B cell (primary cell): Measurements from ENCODE around the gene DNASE1L3. TPM values are rescaled to one million over a fixed set of nuclear protein-coding genes. Genes with fewer than 3 reads are reported as not detected.

Source experiments
- ATAC-seq: fragments of 200-7000 bp; cut with Tn5 transposase; one replicate; pipeline ENCODE4 v1.10.0; 2021; ENCODE audit warnings: low read depth, mild to moderate bottlenecking, moderate number of reproducible peaks, moderate library complexity
- CTCF ChIA-PET: fragments of 350-600 bp; sonication (Branson Sonifier 250); formaldehyde crosslinking; loops from one replicate; lab custom pipeline; 2021; ENCODE audit warnings: antibody characterized with exemption, inconsistent platforms; lab: Charles Lee
- POLR2A ChIA-PET: fragments of 350-600 bp; sonication (Branson Sonifier 250); formaldehyde crosslinking; loops from one replicate; lab custom pipeline; 2021; ENCODE audit warnings: antibody characterized with exemption; lab: Charles Lee
- DNase-seq: peaks from one replicate; pipeline ENCODE4 v3.0.0; 2013
- H2AFZ ChIP-seq: 2 replicates; pipeline ENCODE4 v1.6.1; 2012; ENCODE audit warnings: mild to moderate bottlenecking, low read depth, low read length; ENCODE audit not compliant: insufficient read depth, poor library complexity, severe bottlenecking
- H3K27ac ChIP-seq, 2 donors: 1 replicate in 1 of 2; 2 replicates in 1 of 2; pipeline ENCODE4 v1.5.1; 2012 to 2013; ENCODE audit warnings: low read length in 2 of 2, mild to moderate bottlenecking in 2 of 2, moderate library complexity in 1 of 2
- H3K27me3 ChIP-seq, 4 experiments: fragments of 200-600 bp in 1 of 4; sonication (generic) in 1 of 4; replicated peaks in 1 of 4; 1 replicate in 2 of 4; 2 replicates in 2 of 4; pipeline versions ENCODE4 v1.6.1 to v1.7.0; 2013 to 2016; ENCODE audit warnings: low read length in 3 of 4, mild to moderate bottlenecking in 2 of 4, mixed read lengths in 1 of 4, moderate library complexity in 1 of 4; ENCODE audit not compliant: insufficient read depth in 4 of 4, control insufficient read depth in 3 of 4; ENCODE audit errors: control extremely low read depth in 1 of 4
- H3K36me3 ChIP-seq, 2 experiments: replicated peaks in 1 of 2; 1 replicate in 1 of 2; 2 replicates in 1 of 2; pipeline versions ENCODE4 v1.6.1 to v1.7.1; 2013; ENCODE audit warnings: low read length in 1 of 2; ENCODE audit not compliant: insufficient read depth in 2 of 2, control insufficient read depth in 1 of 2; ENCODE audit errors: control extremely low read depth in 1 of 2, extremely low read depth in 1 of 2
- H3K4me1 ChIP-seq, 2 donors: fragments of 200-600 bp in 1 of 2; sonication (generic) in 1 of 2; 1 replicate in 1 of 2; 2 replicates in 1 of 2; pipeline versions ENCODE4 v1.5.1 to v1.6.1; 2013 to 2017; ENCODE audit warnings: low read length in 2 of 2; ENCODE audit not compliant: control insufficient read depth in 2 of 2, insufficient read depth in 2 of 2
- H3K4me2 ChIP-seq: replicated peaks from 2 replicates; pipeline ENCODE3; 2012; ENCODE audit warnings: mild to moderate bottlenecking, low read depth, low read length; ENCODE audit not compliant: poor library complexity, severe bottlenecking
- H3K4me3 ChIP-seq, 5 experiments: fragments of 200-600 bp in 1 of 5; sonication (generic) in 1 of 5; 1 replicate in 3 of 5; 2 replicates in 2 of 5; pipeline versions ENCODE4 v1.5.1 to v1.7.0; 2011 to 2016; ENCODE audit warnings: low read length in 4 of 5, mild to moderate bottlenecking in 4 of 5, low read depth in 2 of 5, control low read depth in 1 of 5, moderate library complexity in 1 of 5; ENCODE audit not compliant: insufficient read depth in 1 of 5; ENCODE audit errors: control extremely low read depth in 1 of 5, extremely low read depth in 1 of 5
- H3K79me2 ChIP-seq: fragments of 200-600 bp; sonication (generic); one replicate; pipeline ENCODE4 v1.6.0; 2016; ENCODE audit warnings: low read length; ENCODE audit not compliant: control insufficient read depth, insufficient read depth
- H3K9ac ChIP-seq: fragments of 200-600 bp; sonication (generic); 2 replicates; pipeline ENCODE4 v1.6.1; 2017; ENCODE audit warnings: mild to moderate bottlenecking, low read length, moderate library complexity
- H3K9me3 ChIP-seq, 3 donors: one replicate each; pipeline versions ENCODE4 v1.6.1 to v1.7.1; 2013; ENCODE audit warnings: low read length in 2 of 3; ENCODE audit not compliant: control insufficient read depth in 2 of 3, insufficient read depth in 1 of 3; ENCODE audit errors: control extremely low read depth in 1 of 3
- H4K20me1 ChIP-seq: 2 replicates; pipeline ENCODE4 v1.6.0; 2012; ENCODE audit warnings: mild to moderate bottlenecking, low read length; ENCODE audit not compliant: insufficient read depth, control insufficient read depth, poor library complexity, severe bottlenecking
- H3K27ac Mint-ChIP-seq: one replicate; pipeline ENCODE4 v1.8.0; 2021; ENCODE audit warnings: mixed read lengths
- H3K27me3 Mint-ChIP-seq: one replicate; pipeline ENCODE4 v1.8.0; 2021; ENCODE audit warnings: mixed read lengths
- H3K4me1 Mint-ChIP-seq: one replicate; pipeline ENCODE4 v1.8.0; 2021; ENCODE audit warnings: mixed read lengths
- H3K4me3 Mint-ChIP-seq: one replicate; pipeline ENCODE4 v1.8.0; 2021; ENCODE audit warnings: mixed read lengths
- H3K9me3 Mint-ChIP-seq: one replicate; pipeline ENCODE4 v1.8.0; 2022; ENCODE audit warnings: mixed read lengths; ENCODE audit not compliant: insufficient read depth
- EZH2 ChIP-seq: IDR thresholded peaks from 2 replicates; pipeline ENCODE4 v1.6.1; 2012; ENCODE audit warnings: borderline replicate concordance, low read depth, mild to moderate bottlenecking, moderate library complexity, low read length; ENCODE audit not compliant: insufficient read depth, poor library complexity, severe bottlenecking
- WGBS: methylation state at CpG from one replicate; pipeline ENCODE4 v1.1.5; 2013; ENCODE audit warnings: missing lambda C conversion rate; ENCODE audit not compliant: insufficient coverage; 5-methylcytosine and 5-hydroxymethylcytosine counted together
- intact Hi-C: fragments of 100-400 bp; cut with micrococcal nuclease; formaldehyde crosslinking; loops from one replicate; pipeline ENCODE4 v1.10.0; 2022
- polyA plus RNA-seq: library from polyadenylated mRNA; depleted of rRNA; stranded (reverse); fragments of >200 nt; gene quantifications from 2 replicates; pipeline ENCODE4 v1.2.3, GENCODE V29; 2012
- total RNA-seq, 2 donors: library from RNA; stranded (reverse); fragments of 120-200 nt in 1 of 2; gene quantifications; 1 replicate in 1 of 2; 2 replicates in 1 of 2; pipeline versions ENCODE4 v1.2.3 to v1.2.4, GENCODE V29; 2013 to 2022
- TF ChIP-seq, protein P1 (sequence below): fragments of 200-600 bp; IDR thresholded peaks from one replicate; pipeline ENCODE4 v1.8.0; 2022; ENCODE audit warnings: antibody characterized with exemption, mild to moderate bottlenecking

Gene DNASE1L3
- total and polyA plus RNA-seq, 2 donors (not counting 1 experiment from before 2014, with no cell fraction given): 0.39 to 2.6 TPM

DNA sequence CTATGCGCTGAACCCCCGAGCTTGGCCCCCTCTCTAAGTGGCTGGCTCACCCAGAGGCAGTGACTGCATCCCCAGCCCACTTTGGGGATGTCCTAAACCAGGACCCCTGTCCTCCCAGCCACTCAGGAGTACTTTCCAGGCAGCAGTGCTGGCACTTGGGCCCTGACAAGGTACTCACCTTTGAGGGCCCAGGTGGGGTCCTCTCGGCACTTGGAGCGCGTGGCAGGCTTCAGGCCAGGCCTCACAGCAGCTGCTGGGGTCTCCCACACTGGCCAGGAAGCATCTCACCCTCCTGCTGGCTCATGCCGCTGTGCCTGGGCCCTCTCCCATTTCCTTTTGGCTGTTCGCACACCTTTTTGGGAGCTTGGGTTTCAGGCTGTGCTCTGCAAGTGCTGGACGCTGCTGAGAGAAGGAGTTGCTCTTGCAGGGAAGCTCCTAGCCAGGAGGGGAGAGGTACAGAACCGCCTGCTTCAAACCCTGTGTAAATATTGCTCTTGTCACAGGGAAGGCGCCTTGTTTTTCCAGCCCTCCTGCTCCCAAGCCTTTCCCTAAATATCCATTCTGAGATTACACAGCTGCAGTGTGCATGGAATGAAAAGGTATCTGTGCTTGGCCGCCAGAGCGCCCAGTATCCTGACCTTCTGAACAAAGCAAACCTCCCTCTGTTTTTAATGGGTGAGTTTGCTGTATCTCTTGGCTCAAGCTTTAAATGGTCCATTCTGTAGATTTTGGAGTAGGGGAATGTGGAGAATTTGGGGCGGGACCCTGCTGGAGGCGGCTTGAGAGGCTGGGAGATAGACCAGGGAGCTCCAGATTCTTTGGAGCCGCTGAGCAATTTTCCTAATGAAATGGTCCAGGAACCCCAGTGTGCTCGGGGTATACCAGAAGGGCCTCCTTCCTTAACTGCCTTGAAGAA, 45.6 kb downstream of the DNASE1L3 start:
- no peak overlapping the region for H3K4me3 Mint-ChIP-seq
- H3K27me3 ChIP-seq: no peaks in the 10 kb centered on the region
- ATAC-seq (no peak), DNase-seq (no peak)
- no peaks in the 10 kb centered on the region for H4K20me1 ChIP-seq
- peaks cover 0 to 20% of the 10 kb centered on the region in 2 experiments for H3K36me3 ChIP-seq
- POLR2A ChIA-PET: interaction anchor here (1.0 kb wide), 1 partner anchor 161 kb away, joined by 6 read pairs; no protein-coding TSS in a partner anchor
- H3K9me3 ChIP-seq: peaks cover 0 to 3% (median 0%) of the 10 kb centered on the region in 3 donors
- no peak overlapping the region for H3K4me3 ChIP-seq
- H3K4me2 ChIP-seq: no peak overlapping the region
- H3K79me2 ChIP-seq: no peaks in the 10 kb centered on the region
- no peak overlapping the region for H3K27ac Mint-ChIP-seq
- H2AFZ ChIP-seq: no peak overlapping the region
- CTCF ChIA-PET: interaction anchor here (0.6 to 4.1 kb wide), 3 partner anchors 13 to 326 kb away, joined by 3 to 25 read pairs (median 5); no protein-coding TSS in a partner anchor
- H3K4me1 Mint-ChIP-seq: no peaks in the 10 kb centered on the region
- no peak overlapping the region for H3K27ac ChIP-seq
- H3K9ac ChIP-seq: no peak overlapping the region
- TF ChIP-seq, protein P1, sequence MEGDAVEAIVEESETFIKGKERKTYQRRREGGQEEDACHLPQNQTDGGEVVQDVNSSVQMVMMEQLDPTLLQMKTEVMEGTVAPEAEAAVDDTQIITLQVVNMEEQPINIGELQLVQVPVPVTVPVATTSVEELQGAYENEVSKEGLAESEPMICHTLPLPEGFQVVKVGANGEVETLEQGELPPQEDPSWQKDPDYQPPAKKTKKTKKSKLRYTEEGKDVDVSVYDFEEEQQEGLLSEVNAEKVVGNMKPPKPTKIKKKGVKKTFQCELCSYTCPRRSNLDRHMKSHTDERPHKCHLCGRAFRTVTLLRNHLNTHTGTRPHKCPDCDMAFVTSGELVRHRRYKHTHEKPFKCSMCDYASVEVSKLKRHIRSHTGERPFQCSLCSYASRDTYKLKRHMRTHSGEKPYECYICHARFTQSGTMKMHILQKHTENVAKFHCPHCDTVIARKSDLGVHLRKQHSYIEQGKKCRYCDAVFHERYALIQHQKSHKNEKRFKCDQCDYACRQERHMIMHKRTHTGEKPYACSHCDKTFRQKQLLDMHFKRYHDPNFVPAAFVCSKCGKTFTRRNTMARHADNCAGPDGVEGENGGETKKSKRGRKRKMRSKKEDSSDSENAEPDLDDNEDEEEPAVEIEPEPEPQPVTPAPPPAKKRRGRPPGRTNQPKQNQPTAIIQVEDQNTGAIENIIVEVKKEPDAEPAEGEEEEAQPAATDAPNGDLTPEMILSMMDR: no peak
- TF ChIP-seq EZH2: no peak
- H3K9me3 Mint-ChIP-seq: no peaks in the 10 kb centered on the region
- no peaks in the 10 kb centered on the region for H3K4me1 ChIP-seq
- no peaks in the 10 kb centered on the region for H3K27me3 Mint-ChIP-seq
- WGBS: 97% methylated on average over 14 of the region's 16 CpGs
- intact Hi-C loops: no loop called here
